Vagina (tissue), 2 donors: ENCODE results near the gene PADI6. TPM values are rescaled to one million over a fixed set of nuclear protein-coding genes. Genes with fewer than 3 reads are reported as not detected.

ENCODE experiments used
- DNase-seq, 2 donors: peaks; one replicate each; pipeline ENCODE4 v3.0.0-alpha.2; 2017; ENCODE audit errors: extremely low spot score in 2 of 2
- H3K27ac ChIP-seq: fragments of 200-600 bp; sonication (generic); one replicate; pipeline ENCODE4 v1.5.1; 2019
- H3K27me3 ChIP-seq: fragments of 200-600 bp; sonication (generic); one replicate; pipeline ENCODE4 v1.5.1; 2019
- H3K36me3 ChIP-seq, 2 donors: fragments of 200-600 bp; sonication (generic); one replicate each; pipeline ENCODE4 v1.5.1; 2017 to 2019
- H3K4me1 ChIP-seq: fragments of 200-600 bp; sonication (generic); one replicate; pipeline ENCODE4 v1.5.1; 2019
- H3K4me3 ChIP-seq, 2 donors: fragments of 200-600 bp; sonication (generic); 1 replicate in 1 of 2; 2 replicates in 1 of 2; pipeline ENCODE4 v1.5.1; 2016 to 2019
- H3K9me3 ChIP-seq: fragments of 200-600 bp; sonication (generic); one replicate; pipeline ENCODE4 v1.5.1; 2019
- POLR2A ChIP-seq, 2 donors: fragments of 450-650 bp; IDR thresholded peaks; one replicate each; pipeline ENCODE4 v1.6.1; 2017; ENCODE audit warnings: antibody characterized with exemption in 2 of 2, mild to moderate bottlenecking in 2 of 2, moderate library complexity in 2 of 2
- POLR2AphosphoS5 ChIP-seq, 2 donors: sonication (generic); formaldehyde crosslinking; IDR thresholded peaks; one replicate each; pipeline ENCODE4 v1.9.0; 2017; ENCODE audit warnings: antibody characterized with exemption in 2 of 2, mild to moderate bottlenecking in 2 of 2, low read depth in 1 of 2; ENCODE audit not compliant: insufficient read depth in 1 of 2
- intact Hi-C: fragments of 100-400 bp; cut with DNase I; formaldehyde crosslinking; loops from one replicate; pipeline ENCODE4 v1.15.1; 2023
- total RNA-seq: library from RNA; depleted of rRNA; stranded (reverse); fragments of >200 nt; gene quantifications from one replicate; pipeline ENCODE4 v1.2.3, GENCODE V29; 2016
- TF ChIP-seq, protein P1 (sequence below), 3 experiments: fragments of 450-650 bp in 2 of 3; fragments of 200-600 bp in 1 of 3; sonication (generic) in 1 of 3; IDR thresholded peaks; one replicate each; pipeline ENCODE4 v1.5.1; 2017 to 2019; ENCODE audit warnings: antibody characterized with exemption in 3 of 3, mild to moderate bottlenecking in 2 of 3, moderate library complexity in 2 of 3

The PADI6 gene
- total RNA-seq, 1 donor from 2014 or later = not detected

DNA sequence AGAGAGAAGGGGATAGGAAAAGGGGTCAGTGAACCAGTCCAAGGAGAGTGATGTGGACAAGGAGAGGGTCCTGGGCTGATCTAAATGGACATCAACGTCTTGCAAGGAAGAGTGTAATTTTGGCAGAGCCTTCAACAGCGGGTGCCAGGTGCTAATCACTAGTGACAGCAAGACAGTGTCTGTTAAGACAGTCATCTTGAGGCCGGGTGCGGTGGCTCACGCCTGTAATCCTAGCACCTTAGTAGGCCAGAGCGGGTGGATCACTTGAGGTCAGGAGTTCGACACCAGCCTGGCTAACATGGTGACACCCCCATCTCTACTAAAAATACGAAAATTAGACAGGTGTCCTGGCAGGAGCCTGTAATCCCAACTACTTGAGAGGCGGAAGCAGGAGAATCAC, 12.2 kb upstream of the PADI6 start:
- no peak for TF ChIP-seq POLR2AphosphoS5 (IDR thresholded peaks at IDR 0.05; ENCODE audit: insufficient read depth in 1 of 2, low read depth in 1 of 2)
- TF ChIP-seq, protein P1, sequence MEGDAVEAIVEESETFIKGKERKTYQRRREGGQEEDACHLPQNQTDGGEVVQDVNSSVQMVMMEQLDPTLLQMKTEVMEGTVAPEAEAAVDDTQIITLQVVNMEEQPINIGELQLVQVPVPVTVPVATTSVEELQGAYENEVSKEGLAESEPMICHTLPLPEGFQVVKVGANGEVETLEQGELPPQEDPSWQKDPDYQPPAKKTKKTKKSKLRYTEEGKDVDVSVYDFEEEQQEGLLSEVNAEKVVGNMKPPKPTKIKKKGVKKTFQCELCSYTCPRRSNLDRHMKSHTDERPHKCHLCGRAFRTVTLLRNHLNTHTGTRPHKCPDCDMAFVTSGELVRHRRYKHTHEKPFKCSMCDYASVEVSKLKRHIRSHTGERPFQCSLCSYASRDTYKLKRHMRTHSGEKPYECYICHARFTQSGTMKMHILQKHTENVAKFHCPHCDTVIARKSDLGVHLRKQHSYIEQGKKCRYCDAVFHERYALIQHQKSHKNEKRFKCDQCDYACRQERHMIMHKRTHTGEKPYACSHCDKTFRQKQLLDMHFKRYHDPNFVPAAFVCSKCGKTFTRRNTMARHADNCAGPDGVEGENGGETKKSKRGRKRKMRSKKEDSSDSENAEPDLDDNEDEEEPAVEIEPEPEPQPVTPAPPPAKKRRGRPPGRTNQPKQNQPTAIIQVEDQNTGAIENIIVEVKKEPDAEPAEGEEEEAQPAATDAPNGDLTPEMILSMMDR (IDR thresholded peaks at IDR 0.05) = no peak
- no peak for TF ChIP-seq POLR2A (IDR thresholded peaks at IDR 0.05)
- Histone ChIP-seq H3K4me3 (no peak overlapping the region), H3K9me3 (no peaks in the 10 kb centered on the region), H3K4me1 (no peaks in the 10 kb centered on the region), H3K27ac (no peak overlapping the region), H3K36me3 (no peaks in the 10 kb centered on the region), H3K27me3 (no peaks in the 10 kb centered on the region)
- DNase-seq = no peak
- intact Hi-C loops = loop anchor here (10.0 kb wide), 1 partner anchor 815 kb away; no protein-coding TSS in a partner anchor

DNA sequence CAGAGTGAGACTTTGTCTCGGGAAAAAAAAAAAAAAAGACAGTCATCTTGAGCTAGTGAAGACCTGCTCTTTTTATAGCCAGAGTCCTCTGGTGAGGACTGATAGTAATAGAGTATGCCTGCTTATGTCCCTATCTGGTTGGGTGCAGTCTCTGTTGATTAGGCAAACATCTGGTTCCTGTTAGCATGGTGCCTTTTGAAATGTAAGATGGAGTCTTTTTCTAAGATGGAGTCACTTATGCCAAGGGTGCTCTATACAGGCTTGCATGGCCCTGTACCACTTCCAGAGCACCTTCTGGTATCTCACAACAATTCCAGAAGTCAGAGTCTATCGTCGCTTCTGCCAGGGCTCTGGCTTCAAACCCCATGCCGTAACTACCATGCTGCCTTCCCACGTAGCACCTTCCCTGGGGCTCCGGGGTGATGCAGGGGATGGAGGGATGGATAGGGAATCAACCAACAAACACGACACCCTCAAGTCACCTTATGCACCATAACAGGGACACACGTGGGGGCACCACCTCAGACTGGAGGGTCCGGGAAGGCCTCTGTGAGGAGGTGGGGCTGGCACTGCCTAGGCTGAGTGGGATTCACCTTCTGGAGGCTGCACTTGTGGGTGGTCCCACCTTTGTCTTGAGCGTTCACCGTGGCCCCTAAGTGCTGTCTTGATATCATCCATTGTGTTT, 11.6 kb upstream of the PADI6 start:
- H3K36me3 ChIP-seq = no peaks in the 10 kb centered on the region
- intact Hi-C loops = loop anchor here (10.0 kb wide), 1 partner anchor 814 kb away; no protein-coding TSS in a partner anchor
- DNase-seq = no peak
- TF ChIP-seq POLR2AphosphoS5 (IDR thresholded peaks at IDR 0.05; ENCODE audit: insufficient read depth in 1 of 2, low read depth in 1 of 2) = no peak
- TF ChIP-seq, protein P1 (IDR thresholded peaks at IDR 0.05) = no peak
- TF ChIP-seq POLR2A (IDR thresholded peaks at IDR 0.05) = no peak
- no peak overlapping the region for H3K4me3 ChIP-seq
- no peak overlapping the region for H3K27ac ChIP-seq
- no peaks in the 10 kb centered on the region for H3K4me1 ChIP-seq
- H3K9me3 ChIP-seq = no peaks in the 10 kb centered on the region
- H3K27me3 ChIP-seq = no peaks in the 10 kb centered on the region

DNA sequence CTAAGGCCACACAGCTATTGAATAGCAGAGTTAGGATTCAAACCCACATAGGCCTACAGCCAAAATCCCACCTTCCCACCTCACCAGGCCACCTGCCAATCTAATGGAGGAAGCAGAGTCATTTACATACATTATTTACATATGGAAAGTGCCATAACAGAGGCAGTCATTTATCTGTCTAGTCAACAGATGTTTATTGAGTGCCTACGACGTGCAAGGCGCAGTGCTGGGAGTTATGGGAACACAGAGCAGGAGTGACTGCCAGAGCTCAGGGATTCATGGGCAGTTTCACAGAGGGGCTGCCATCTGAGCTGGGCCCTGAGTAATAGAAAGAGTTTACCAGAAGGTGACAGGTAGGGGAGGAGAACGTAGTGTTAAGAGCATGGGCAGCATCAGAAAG, 10.3 kb upstream of the PADI6 start:
- no peak overlapping the region for H3K27ac ChIP-seq
- no peaks in the 10 kb centered on the region for H3K9me3 ChIP-seq
- TF ChIP-seq, protein P1 (IDR thresholded peaks at IDR 0.05) = no peak
- no peak for TF ChIP-seq POLR2AphosphoS5 (IDR thresholded peaks at IDR 0.05; ENCODE audit: insufficient read depth in 1 of 2, low read depth in 1 of 2)
- no peak for TF ChIP-seq POLR2A (IDR thresholded peaks at IDR 0.05)
- no peaks in the 10 kb centered on the region for H3K4me1 ChIP-seq
- H3K36me3 ChIP-seq = no peaks in the 10 kb centered on the region
- H3K4me3 ChIP-seq = no peak overlapping the region
- H3K27me3 ChIP-seq = no peaks in the 10 kb centered on the region
- no peak for DNase-seq
- intact Hi-C loops = loop anchor here (10.0 kb wide), 1 partner anchor 813 kb away; no protein-coding TSS in a partner anchor

DNA sequence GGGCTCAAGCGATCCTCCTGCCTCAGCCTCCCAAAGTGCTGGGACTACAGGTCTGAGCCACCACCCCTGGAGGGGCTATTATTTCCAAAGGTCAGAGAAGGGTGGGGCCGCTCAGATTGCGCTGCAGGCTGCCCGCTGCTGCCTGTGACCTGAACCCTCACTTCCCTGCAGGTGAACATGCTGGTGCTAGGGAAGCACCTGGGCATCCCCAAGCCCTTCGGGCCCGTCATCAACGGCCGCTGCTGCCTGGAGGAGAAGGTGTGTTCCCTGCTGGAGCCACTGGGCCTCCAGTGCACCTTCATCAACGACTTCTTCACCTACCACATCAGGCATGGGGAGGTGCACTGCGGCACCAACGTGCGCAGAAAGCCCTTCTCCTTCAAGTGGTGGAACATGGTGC, 8.6 kb upstream of the PADI6 start:
- DNase-seq = no peak
- Histone ChIP-seq H3K27ac (no peak overlapping the region), H3K4me1 (no peaks in the 10 kb centered on the region), H3K4me3 (no peak overlapping the region), H3K9me3 (no peaks in the 10 kb centered on the region), H3K36me3 (no peaks in the 10 kb centered on the region), H3K27me3 (no peaks in the 10 kb centered on the region)
- intact Hi-C loops = loop anchor here (10.0 kb wide), 1 partner anchor 811 kb away; no protein-coding TSS in a partner anchor
- TF ChIP-seq POLR2A (IDR thresholded peaks at IDR 0.05) (no peak), POLR2AphosphoS5 (IDR thresholded peaks at IDR 0.05; ENCODE audit: insufficient read depth in 1 of 2, low read depth in 1 of 2) (no peak)

DNA sequence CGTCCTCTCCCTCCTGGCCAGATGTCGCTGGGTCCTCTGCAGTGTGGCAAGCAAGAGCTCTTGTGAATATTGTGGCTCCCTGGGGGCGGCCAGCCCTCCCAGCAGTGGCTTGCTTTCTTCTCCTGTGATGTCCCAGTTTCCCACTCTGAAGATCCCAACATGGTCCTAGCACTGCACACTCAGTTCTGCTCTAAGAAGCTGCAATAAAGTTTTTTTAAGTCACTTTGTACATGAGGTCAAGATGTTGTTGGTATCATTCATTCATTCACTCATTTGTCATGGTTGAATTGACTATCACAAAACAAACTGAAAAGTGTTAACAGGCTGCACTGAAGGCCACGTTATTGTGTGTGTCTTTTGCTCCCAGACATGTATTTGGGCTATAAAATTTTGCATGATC, 8.2 kb upstream of the PADI6 start:
- TF ChIP-seq POLR2AphosphoS5 (IDR thresholded peaks at IDR 0.05; ENCODE audit: insufficient read depth in 1 of 2, low read depth in 1 of 2) = no peak
- no peak for TF ChIP-seq POLR2A (IDR thresholded peaks at IDR 0.05)
- TF ChIP-seq, protein P1 (IDR thresholded peaks at IDR 0.05) = no peak
- Histone ChIP-seq H3K4me3 (no peak overlapping the region), H3K9me3 (no peaks in the 10 kb centered on the region), H3K27me3 (no peaks in the 10 kb centered on the region), H3K27ac (no peak overlapping the region), H3K36me3 (no peaks in the 10 kb centered on the region), H3K4me1 (no peaks in the 10 kb centered on the region)
- intact Hi-C loops = loop anchor here (10.0 kb wide), 1 partner anchor 811 kb away; no protein-coding TSS in a partner anchor
- DNase-seq = no peak
